IgD-negative memory B cell (primary cell): ENCODE data around the gene KCTD15. TPM values are rescaled to one million over a fixed set of nuclear protein-coding genes. Genes with fewer than 3 reads are reported as not detected.
"Not testable (repeated sequence)": the region's sequence is repeated elsewhere in the genome, so short reads cannot be mapped to it uniquely, and the experiment has no call there.

ENCODE experiments used
- H3K27ac Mint-ChIP-seq, 3 donors: one replicate each; pipeline ENCODE4 v1.8.0; 2020 to 2022; ENCODE audit warnings: mild to moderate bottlenecking in 3 of 3, mixed read lengths in 3 of 3, moderate library complexity in 1 of 3
- H3K27me3 Mint-ChIP-seq: one replicate; pipeline ENCODE4 v1.8.0; 2021; ENCODE audit warnings: mixed read lengths
- H3K36me3 Mint-ChIP-seq: one replicate; pipeline ENCODE4 v1.8.0; 2020; ENCODE audit warnings: mild to moderate bottlenecking, mixed read lengths
- H3K4me1 Mint-ChIP-seq, 3 donors: one replicate each; pipeline ENCODE4 v1.8.0; 2020 to 2022; ENCODE audit warnings: mixed read lengths in 3 of 3, mild to moderate bottlenecking in 1 of 3
- H3K4me3 Mint-ChIP-seq, 4 donors: one replicate each; pipeline ENCODE4 v1.8.0; 2020 to 2022; ENCODE audit warnings: mild to moderate bottlenecking in 4 of 4, mixed read lengths in 4 of 4, moderate library complexity in 3 of 4
- H3K9me3 Mint-ChIP-seq, 3 donors: one replicate each; pipeline ENCODE4 v1.8.0; 2020 to 2021; ENCODE audit warnings: mixed read lengths in 3 of 3, mild to moderate bottlenecking in 1 of 3
- polyA plus RNA-seq: library from polyadenylated mRNA; unstranded; fragments of 300-500 nt; fragmentation: Illumina TruSeq; gene quantifications from one replicate; pipeline ENCODE4 v1.2.3, GENCODE V29; 2021

KCTD15 gene
- polyA plus RNA-seq, 1 donor from 2014 or later = not detected

- Mint-ChIP-seq H3K9me3 (no peaks in the 10 kb centered on the region), H3K4me3 (no peak overlapping the region), H3K27me3 (no peaks in the 10 kb centered on the region), H3K4me1 (no peaks in the 10 kb centered on the region), H3K36me3 (no peaks in the 10 kb centered on the region), H3K27ac (no peak overlapping the region)
Measured at GRCh38 chr19:33812388-33813330, 16.0 kb downstream of the KCTD15 start.

- Mint-ChIP-seq H3K4me3 (no peak overlapping the region), H3K4me1 (peaks cover 0 to under 1% (median 0%) of the 10 kb centered on the region in 3 donors), H3K9me3 (no peaks in the 10 kb centered on the region), H3K27me3 (no peaks in the 10 kb centered on the region), H3K27ac (no peak overlapping the region), H3K36me3 (no peaks in the 10 kb centered on the region)
Measured at GRCh38 chr19:33813391-33814101, 16.9 kb downstream of the KCTD15 start.

- H3K27ac Mint-ChIP-seq = no peak overlapping the region
- no peak overlapping the region for H3K4me3 Mint-ChIP-seq
Measured at GRCh38 chr19:33814181-33815165, 17.8 kb downstream of the KCTD15 start.

GRCh38 chr19:33815380-33816340, 19.0 kb downstream of the KCTD15 start:
- no peaks in the 10 kb centered on the region for H3K36me3 Mint-ChIP-seq
- peaks cover 4 to 8% (median 7%) of the 10 kb centered on the region in 3 donors for H3K4me1 Mint-ChIP-seq
- no peak overlapping the region for H3K27ac Mint-ChIP-seq
- H3K27me3 Mint-ChIP-seq = peaks cover 6% of the 10 kb centered on the region
- no peaks in the 10 kb centered on the region for H3K9me3 Mint-ChIP-seq
- no peak overlapping the region for H3K4me3 Mint-ChIP-seq

More at GRCh38 chr19:33814181-33815165, 17.8 kb downstream of the KCTD15 start:
- H3K9me3 Mint-ChIP-seq = no peaks in the 10 kb centered on the region
- no peaks in the 10 kb centered on the region for H3K36me3 Mint-ChIP-seq
- H3K27me3 Mint-ChIP-seq = peaks cover 5% of the 10 kb centered on the region
- peaks cover 4 to 6% (median 6%) of the 10 kb centered on the region in 3 donors for H3K4me1 Mint-ChIP-seq

- H3K9me3 Mint-ChIP-seq = no peaks in the 10 kb centered on the region
- peaks cover 9% of the 10 kb centered on the region for H3K27me3 Mint-ChIP-seq
- H3K36me3 Mint-ChIP-seq = no peaks in the 10 kb centered on the region
- peak overlapping the region in 2 of 4 donors; percentile 55 to 76 for H3K4me3 Mint-ChIP-seq
- H3K4me1 Mint-ChIP-seq = peaks cover 4 to 11% (median 7%) of the 10 kb centered on the region in 3 donors
- H3K27ac Mint-ChIP-seq = no peak overlapping the region
Measured at GRCh38 chr19:33818411-33818810, 21.7 kb downstream of the KCTD15 start.

GRCh38 chr19:33819078-33819477, 22.4 kb downstream of the KCTD15 start:
- peak overlapping the region; percentile 41 to 89 (median 70) for H3K4me3 Mint-ChIP-seq
- H3K27me3 Mint-ChIP-seq = peaks cover 12% of the 10 kb centered on the region
- not testable (repeated sequence) for H3K9me3 Mint-ChIP-seq, H3K36me3 Mint-ChIP-seq
- H3K4me1 Mint-ChIP-seq = peaks cover 4 to 11% (median 7%) of the 10 kb centered on the region in 3 donors
- peak overlapping the region in 1 of 3 donors; percentile 54 for H3K27ac Mint-ChIP-seq

GRCh38 chr19:33819506-33819879, 22.8 kb downstream of the KCTD15 start:
- peaks cover 12% of the 10 kb centered on the region for H3K27me3 Mint-ChIP-seq
- peak overlapping the region; percentile 41 to 89 (median 70) for H3K4me3 Mint-ChIP-seq
- peak overlapping the region in 1 of 3 donors; percentile 54 for H3K27ac Mint-ChIP-seq
- H3K4me1 Mint-ChIP-seq = peaks cover 4 to 11% (median 7%) of the 10 kb centered on the region in 3 donors
- no peaks in the 10 kb centered on the region for H3K36me3 Mint-ChIP-seq
- H3K9me3 Mint-ChIP-seq = no peaks in the 10 kb centered on the region

- peaks cover 4 to 11% (median 7%) of the 10 kb centered on the region in 3 donors for H3K4me1 Mint-ChIP-seq
- peak overlapping the region; percentile 41 to 83 (median 73) for H3K4me3 Mint-ChIP-seq
- no peaks in the 10 kb centered on the region for H3K36me3 Mint-ChIP-seq
- no peaks in the 10 kb centered on the region for H3K9me3 Mint-ChIP-seq
- H3K27me3 Mint-ChIP-seq = peaks cover 12% of the 10 kb centered on the region
- no peak overlapping the region for H3K27ac Mint-ChIP-seq
Measured at GRCh38 chr19:33819880-33820781, 23.5 kb downstream of the KCTD15 start.

GRCh38 chr19:33821871-33822270, 25.2 kb downstream of the KCTD15 start:
- H3K27me3 Mint-ChIP-seq = peaks cover 12% of the 10 kb centered on the region
- peaks cover 4 to 11% (median 7%) of the 10 kb centered on the region in 3 donors for H3K4me1 Mint-ChIP-seq
- peaks cover 2% of the 10 kb centered on the region for H3K36me3 Mint-ChIP-seq
- H3K4me3 Mint-ChIP-seq = peak overlapping the region in 1 of 4 donors; percentile 26
- no peaks in the 10 kb centered on the region for H3K9me3 Mint-ChIP-seq
- H3K27ac Mint-ChIP-seq = no peak overlapping the region

- Mint-ChIP-seq H3K27me3 (peaks cover 15% of the 10 kb centered on the region), H3K4me3 (no peak overlapping the region), H3K27ac (no peak overlapping the region), H3K4me1 (peaks cover 4 to 11% (median 7%) of the 10 kb centered on the region in 3 donors), H3K9me3 (no peaks in the 10 kb centered on the region), H3K36me3 (peaks cover 2% of the 10 kb centered on the region)
Measured at GRCh38 chr19:33823341-33823740, 26.7 kb downstream of the KCTD15 start.

- no peaks in the 10 kb centered on the region for H3K9me3 Mint-ChIP-seq
- H3K27ac Mint-ChIP-seq = no peak overlapping the region
- peaks cover 0 to 4% (median 0%) of the 10 kb centered on the region in 3 donors for H3K4me1 Mint-ChIP-seq
- peaks cover 2% of the 10 kb centered on the region for H3K36me3 Mint-ChIP-seq
- H3K4me3 Mint-ChIP-seq = no peak overlapping the region
- H3K27me3 Mint-ChIP-seq = peaks cover 15% of the 10 kb centered on the region
Measured at GRCh38 chr19:33825556-33825955, 28.9 kb downstream of the KCTD15 start.

- H3K27me3 Mint-ChIP-seq = peaks cover 15% of the 10 kb centered on the region
- no peak overlapping the region for H3K4me3 Mint-ChIP-seq
- no peak overlapping the region for H3K27ac Mint-ChIP-seq
- H3K4me1 Mint-ChIP-seq = no peaks in the 10 kb centered on the region
- no peaks in the 10 kb centered on the region for H3K9me3 Mint-ChIP-seq
- H3K36me3 Mint-ChIP-seq = peaks cover 2% of the 10 kb centered on the region
Measured at GRCh38 chr19:33826521-33826920, 29.9 kb downstream of the KCTD15 start.
